PC-9 (cell line): Measurements from ENCODE around the gene EVI5L. TPM values are rescaled to one million over a fixed set of nuclear protein-coding genes. Genes with fewer than 3 reads are reported as not detected.

ENCODE experiments used
- BruUV-seq: library from RNA; stranded (reverse); fragments of 400-500 nt; replicated peaks from 2 replicates; lab custom pipeline; 2021; lab: Mats Ljungman, UMichigan
- CTCF ChIA-PET: fragments of 300-600 bp; sonication (Branson Sonifier 250); formaldehyde crosslinking; loops from one replicate; lab custom pipeline; 2022; ENCODE audit warnings: antibody characterized with exemption; lab: Charles Lee
- POLR2A ChIA-PET: fragments of 300-600 bp; sonication (Branson Sonifier 250); formaldehyde crosslinking; loops from one replicate; lab custom pipeline; 2022; ENCODE audit warnings: antibody characterized with exemption; ENCODE audit not compliant: unreplicated experiment; lab: Charles Lee
- DNase-seq, 2 experiments: peaks; one replicate each; pipeline versions ENCODE4 v3.0.0 to v3.0.0-alpha.2; 2015 to 2022; ENCODE audit warnings: mixed read lengths in 1 of 2
- H2AFZ ChIP-seq: fragments of 200-600 bp; sonication (generic); 2 replicates; pipeline ENCODE4 v1.8.1; 2017; ENCODE audit warnings: antibody characterized with exemption
- H3F3A ChIP-seq: fragments of 200-600 bp; sonication (generic); 2 replicates; pipeline ENCODE4 v1.8.1; 2017; ENCODE audit warnings: antibody characterized with exemption, mild to moderate bottlenecking, low read depth; ENCODE audit not compliant: insufficient read depth
- H3K27ac ChIP-seq: fragments of 200-600 bp; sonication (generic); 2 replicates; pipeline ENCODE4 v1.6.1; 2016; ENCODE audit warnings: mixed run types
- H3K27me3 ChIP-seq: fragments of 200-600 bp; sonication (generic); 2 replicates; pipeline ENCODE4 v1.6.1; 2016; ENCODE audit warnings: low read depth, mixed run types; ENCODE audit not compliant: insufficient read depth
- H3K36me3 ChIP-seq: fragments of 200-600 bp; sonication (generic); 2 replicates; pipeline ENCODE4 v1.6.1; 2016; ENCODE audit warnings: low read depth, mixed run types
- H3K4me1 ChIP-seq: fragments of 200-600 bp; sonication (generic); replicated peaks from 2 replicates; pipeline ENCODE4 v1.6.1; 2016; ENCODE audit warnings: mixed run types; ENCODE audit not compliant: insufficient read depth
- H3K4me2 ChIP-seq: fragments of 200-600 bp; sonication (generic); 2 replicates; pipeline ENCODE4 v1.6.1; 2017; ENCODE audit warnings: mixed run types
- H3K4me3 ChIP-seq: fragments of 200-600 bp; sonication (generic); 2 replicates; pipeline ENCODE4 v1.6.1; 2016; ENCODE audit warnings: mixed run types
- H3K79me2 ChIP-seq: fragments of 200-600 bp; sonication (generic); 2 replicates; pipeline ENCODE4 v1.6.1; 2017; ENCODE audit warnings: low read depth, mixed run types
- H3K9me2 ChIP-seq: fragments of 200-600 bp; sonication (generic); 2 replicates; pipeline ENCODE4 v1.8.1; 2017; ENCODE audit warnings: mild to moderate bottlenecking; ENCODE audit not compliant: insufficient read depth
- H3K9me3 ChIP-seq: fragments of 200-600 bp; sonication (generic); 2 replicates; pipeline ENCODE4 v1.8.1; 2016; ENCODE audit warnings: low read depth; ENCODE audit not compliant: insufficient read depth
- H4K20me1 ChIP-seq: fragments of 200-600 bp; sonication (generic); 2 replicates; pipeline ENCODE4 v1.8.1; 2017; ENCODE audit not compliant: insufficient read depth
- CTCF ChIP-seq: fragments of 200-600 bp; sonication (generic); conservative IDR thresholded peaks from 2 replicates; pipeline ENCODE4 v1.6.1; 2017; ENCODE audit warnings: mixed run types, antibody characterized with exemption, mild to moderate bottlenecking, moderate library complexity
- EZH2 ChIP-seq: fragments of 200-600 bp; sonication (generic); IDR thresholded peaks from 2 replicates; pipeline ENCODE4 v1.8.0; 2017; ENCODE audit warnings: antibody characterized with exemption, low read depth
- intact Hi-C: fragments of 100-400 bp; cut with micrococcal nuclease; formaldehyde crosslinking; loops from one replicate; pipeline ENCODE4 v1.10.0; 2022; ENCODE audit not compliant: unreplicated experiment
- total RNA-seq: library from RNA; stranded (reverse); gene quantifications from 2 replicates; pipeline ENCODE4 v1.2.3, GENCODE V29; 2021

The EVI5L gene
- total RNA-seq, 1 experiment from 2014 or later, result 19.2 TPM

GRCh38 chr19:7879111-7879807, 49.2 kb downstream of the EVI5L start:
- Histone ChIP-seq H3K9me2 (no peaks in the 10 kb centered on the region), H3K4me2 (no peak overlapping the region), H3K36me3 (no peaks in the 10 kb centered on the region), H3K4me1 (peaks cover 4% of the 10 kb centered on the region; the same call in 1 of the 2 replicates), H3K9me3 (no peaks in the 10 kb centered on the region), H3K27me3 (no peaks in the 10 kb centered on the region), H3K4me3 (no peak overlapping the region), H3F3A (peaks cover 42% of the 10 kb centered on the region), H3K27ac (no peak overlapping the region), H4K20me1 (peaks cover 3% of the 10 kb centered on the region; the same call in 1 of the 2 replicates), H2AFZ (no peak overlapping the region), H3K79me2 (no peaks in the 10 kb centered on the region)
- no peak for DNase-seq
- TF ChIP-seq EZH2, result no peak
- ChIA-PET POLR2A (no interaction called here), CTCF (no interaction called here)
- intact Hi-C loops, result no loop called here
- no TSS peak for BruUV-seq

GRCh38 chr19:7879836-7880235, 49.8 kb downstream of the EVI5L start:
- no peak overlapping the region for H3K4me3 ChIP-seq
- ChIA-PET CTCF (no interaction called here), POLR2A (no interaction called here)
- no peaks in the 10 kb centered on the region for H3K9me3 ChIP-seq
- DNase-seq, result no peak
- H3K36me3 ChIP-seq, result no peaks in the 10 kb centered on the region
- H3K27me3 ChIP-seq, result no peaks in the 10 kb centered on the region
- H2AFZ ChIP-seq, result no peak overlapping the region
- peaks cover 42% of the 10 kb centered on the region for H3F3A ChIP-seq
- H3K9me2 ChIP-seq, result no peaks in the 10 kb centered on the region
- BruUV-seq, result no TSS peak
- TF ChIP-seq EZH2, result no peak
- no peak for TF ChIP-seq CTCF
- intact Hi-C loops, result no loop called here
- peaks cover 3% of the 10 kb centered on the region; the same call in 1 of the 2 replicates for H4K20me1 ChIP-seq
- no peaks in the 10 kb centered on the region for H3K79me2 ChIP-seq
- H3K4me1 ChIP-seq, result peaks cover 3% of the 10 kb centered on the region; the same call in 1 of the 2 replicates
- no peak overlapping the region for H3K4me2 ChIP-seq
- no peak overlapping the region for H3K27ac ChIP-seq

- no TSS peak for BruUV-seq
- CTCF ChIA-PET, result no interaction called here
Observed at GRCh38 chr19:7881910-7882309, 51.9 kb downstream of the EVI5L start.

More at GRCh38 chr19:7881910-7882309, 51.9 kb downstream of the EVI5L start:
- no peaks in the 10 kb centered on the region for H3K9me2 ChIP-seq
- H4K20me1 ChIP-seq, result peaks cover 3% of the 10 kb centered on the region; the same call in 1 of the 2 replicates
- intact Hi-C loops, result no loop called here
- TF ChIP-seq CTCF (no peak), EZH2 (no peak)
- no peaks in the 10 kb centered on the region; the same call in 1 of the 2 replicates for H3K4me1 ChIP-seq
- no peaks in the 10 kb centered on the region for H3K27me3 ChIP-seq
- H3K27ac ChIP-seq, result no peak overlapping the region
- peaks cover 39% of the 10 kb centered on the region for H3F3A ChIP-seq
- no peaks in the 10 kb centered on the region for H3K9me3 ChIP-seq
- H2AFZ ChIP-seq, result no peak overlapping the region
- H3K4me2 ChIP-seq, result no peak overlapping the region
- DNase-seq, result no peak
- POLR2A ChIA-PET, result no interaction called here
- H3K79me2 ChIP-seq, result no peaks in the 10 kb centered on the region
- H3K36me3 ChIP-seq, result no peaks in the 10 kb centered on the region
- no peak overlapping the region for H3K4me3 ChIP-seq
